Posterior vena cava (tissue), 2 donors: Measurements from ENCODE around the gene RGS6. TPM values are rescaled to one million over a fixed set of nuclear protein-coding genes. Genes with fewer than 3 reads are reported as not detected.

ENCODE experiments used
- DNase-seq: peaks from one replicate; pipeline ENCODE4 v3.0.0-alpha.2; 2020; ENCODE audit warnings: low spot score
- intact Hi-C, 2 donors: fragments of 100-400 bp; cut with DNase I; formaldehyde crosslinking; loops; one replicate each; pipeline versions ENCODE4 v1.14.1 to v1.14.2; 2022 to 2023
- total RNA-seq, 2 donors: library from RNA; stranded (reverse); fragmentation: NEBNext Ultra II Directional; extraction: Animal tissue kit (Norgen Biotek cat#: 25700); gene quantifications; one replicate each; pipeline ENCODE4 v1.2.1, GENCODE V29; 2021
- donor health status: DM: yes; HTN: yes; CAD: no.
- donor health status: DM: yes; HTN: yes; CAD: no.

RGS6 gene
- total RNA-seq, 2 donors from 2014 or later = 1.1 to 2.0 TPM

- intact Hi-C loops = no loop called here
- no peak for DNase-seq
Measured at GRCh38 chr14:72567226-72567625, 635.0 kb downstream of the RGS6 start.

- intact Hi-C loops = no loop called here
- no peak for DNase-seq
Measured at GRCh38 chr14:72568296-72568992, 636.2 kb downstream of the RGS6 start.

GRCh38 chr14:72573725-72574417, 641.6 kb downstream of the RGS6 start:
- no peak for DNase-seq
- intact Hi-C loops = no loop called here

GRCh38 chr14:72574715-72575114, 642.5 kb downstream of the RGS6 start:
- no peak for DNase-seq
- intact Hi-C loops = no loop called here

DNA sequence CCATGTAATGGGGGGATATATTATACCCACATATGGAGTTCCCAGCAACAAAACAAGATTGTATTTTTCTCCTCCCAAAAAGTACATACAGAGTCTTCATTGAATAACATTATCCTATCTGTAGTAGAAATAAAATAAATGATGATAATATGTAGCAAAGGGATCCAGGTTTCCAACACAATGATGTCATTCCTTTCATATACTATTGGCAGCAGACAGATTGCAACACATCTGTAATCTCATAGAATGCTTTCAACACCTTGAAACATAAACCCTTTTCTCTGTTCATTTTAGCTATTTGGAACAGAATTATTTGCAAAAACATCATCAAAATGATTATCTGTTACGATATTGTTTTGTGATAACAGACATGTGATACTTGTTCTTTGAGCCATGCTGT, 644.0 kb downstream of the RGS6 start:
- intact Hi-C loops = no loop called here
- DNase-seq = no peak

GRCh38 chr14:72577521-72577920, 645.3 kb downstream of the RGS6 start:
- peak; percentile 19 for DNase-seq
- intact Hi-C loops = no loop called here

GRCh38 chr14:72578514-72578913, 646.3 kb downstream of the RGS6 start:
- intact Hi-C loops = no loop called here
- DNase-seq = peak; percentile 7

DNA sequence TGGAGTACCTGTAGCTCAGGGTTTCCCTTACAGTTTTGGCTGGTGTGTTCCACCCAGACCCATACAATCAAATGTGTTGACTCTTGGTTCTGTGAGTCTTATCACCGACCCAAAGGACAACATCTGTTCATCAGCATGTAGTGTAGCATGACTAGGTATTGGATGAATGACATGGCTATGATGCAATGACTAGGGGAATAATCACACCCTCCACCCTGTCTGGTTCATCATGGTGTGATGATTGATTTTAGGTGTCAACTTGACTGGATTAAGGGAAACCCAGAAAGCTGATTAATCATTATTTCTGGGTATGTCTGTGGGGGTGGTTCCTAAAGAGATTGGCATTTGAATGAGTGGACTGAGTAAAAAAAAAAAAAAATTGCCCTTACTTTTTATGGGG, 650.4 kb downstream of the RGS6 start:
- DNase-seq = no peak
- intact Hi-C loops = no loop called here

DNA sequence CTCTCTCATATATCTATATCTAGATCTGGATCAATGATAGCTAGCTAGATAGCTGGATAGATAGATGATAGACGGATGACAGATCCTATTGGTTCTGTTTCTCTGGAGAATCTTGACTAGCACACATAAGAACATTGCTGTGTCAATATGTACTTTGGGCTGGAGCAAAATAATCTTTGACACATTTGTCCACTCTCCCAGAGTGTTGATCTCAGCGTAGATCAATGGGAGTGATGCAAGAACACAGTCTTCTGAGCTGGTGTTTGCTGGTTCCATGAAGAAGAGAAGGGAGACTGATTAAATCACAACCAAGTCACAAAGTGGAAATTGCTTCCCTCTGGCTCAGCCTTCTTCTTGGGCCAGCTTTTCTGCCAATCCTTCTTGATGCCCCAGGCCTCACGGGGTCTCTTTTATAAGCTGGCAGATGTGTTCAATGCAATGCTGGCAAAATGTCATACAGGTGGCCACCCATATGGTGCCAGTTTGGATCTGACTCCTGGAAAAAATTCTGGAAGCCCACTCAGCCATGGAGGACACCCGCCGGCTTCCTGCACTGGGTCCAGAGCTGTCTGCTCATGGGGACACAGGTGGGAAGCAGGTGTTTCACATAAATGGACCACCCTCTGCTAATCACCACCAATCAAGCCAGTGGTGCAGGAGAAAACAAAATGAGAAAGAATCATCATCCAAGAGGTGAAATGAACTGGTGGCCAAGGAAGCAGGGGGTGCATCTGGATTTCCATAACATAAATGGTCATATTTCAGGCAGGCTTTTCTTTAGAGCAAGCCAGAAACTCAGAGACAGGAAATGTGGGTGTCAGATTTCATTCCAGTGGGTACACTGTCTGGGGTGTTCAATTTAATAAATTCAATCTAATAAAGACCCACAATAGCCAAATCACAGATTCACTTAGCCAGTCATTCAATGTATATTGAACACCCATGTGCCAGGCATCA, 651.4 kb downstream of the RGS6 start:
- intact Hi-C loops = no loop called here
- peak; percentile 29 for DNase-seq

DNA sequence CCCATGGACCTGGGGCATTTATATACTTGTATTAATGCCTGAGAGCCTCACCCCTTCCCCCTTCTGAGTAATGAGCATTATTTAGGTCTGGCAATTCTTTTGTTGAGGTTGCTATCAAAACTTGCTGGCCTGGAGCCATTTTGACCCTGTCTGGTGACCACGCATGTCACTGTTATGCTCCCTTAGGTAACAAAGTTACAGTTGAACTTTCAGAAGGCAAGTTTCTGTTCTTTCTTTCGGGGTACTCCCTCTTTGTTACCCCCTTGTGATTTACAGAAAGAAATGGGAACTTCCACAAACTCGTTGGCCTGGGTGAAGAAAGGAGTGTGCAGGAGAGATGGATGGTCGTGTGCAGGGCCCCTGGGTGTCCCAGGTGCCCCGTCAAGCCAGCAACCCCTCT, 656.3 kb downstream of the RGS6 start:
- intact Hi-C loops = no loop called here
- no peak for DNase-seq

DNA sequence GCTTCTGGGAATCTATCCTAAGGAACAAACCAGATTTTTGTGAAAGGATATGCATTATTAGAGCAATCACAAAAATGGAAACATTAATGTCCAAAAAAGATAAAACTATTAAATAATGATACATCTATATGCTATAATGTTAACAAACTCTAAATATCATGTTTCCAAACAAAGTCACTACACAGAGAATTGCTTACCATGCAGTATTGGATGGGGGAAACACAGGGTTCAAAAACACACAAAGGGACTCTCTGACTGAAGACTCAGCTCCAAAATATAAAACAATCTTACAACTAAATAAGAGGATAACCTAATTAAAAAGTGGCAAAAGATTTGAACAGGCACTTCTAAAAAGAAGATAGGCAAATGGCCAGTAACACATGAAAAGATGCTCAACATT, 657.4 kb downstream of the RGS6 start:
- DNase-seq = no peak
- intact Hi-C loops = no loop called here

GRCh38 chr14:72590577-72590976, 658.3 kb downstream of the RGS6 start:
- peak; percentile 0 for DNase-seq
- intact Hi-C loops = no loop called here

GRCh38 chr14:72591391-72591790, 659.2 kb downstream of the RGS6 start:
- intact Hi-C loops = no loop called here
- peak; percentile 13 for DNase-seq

DNA sequence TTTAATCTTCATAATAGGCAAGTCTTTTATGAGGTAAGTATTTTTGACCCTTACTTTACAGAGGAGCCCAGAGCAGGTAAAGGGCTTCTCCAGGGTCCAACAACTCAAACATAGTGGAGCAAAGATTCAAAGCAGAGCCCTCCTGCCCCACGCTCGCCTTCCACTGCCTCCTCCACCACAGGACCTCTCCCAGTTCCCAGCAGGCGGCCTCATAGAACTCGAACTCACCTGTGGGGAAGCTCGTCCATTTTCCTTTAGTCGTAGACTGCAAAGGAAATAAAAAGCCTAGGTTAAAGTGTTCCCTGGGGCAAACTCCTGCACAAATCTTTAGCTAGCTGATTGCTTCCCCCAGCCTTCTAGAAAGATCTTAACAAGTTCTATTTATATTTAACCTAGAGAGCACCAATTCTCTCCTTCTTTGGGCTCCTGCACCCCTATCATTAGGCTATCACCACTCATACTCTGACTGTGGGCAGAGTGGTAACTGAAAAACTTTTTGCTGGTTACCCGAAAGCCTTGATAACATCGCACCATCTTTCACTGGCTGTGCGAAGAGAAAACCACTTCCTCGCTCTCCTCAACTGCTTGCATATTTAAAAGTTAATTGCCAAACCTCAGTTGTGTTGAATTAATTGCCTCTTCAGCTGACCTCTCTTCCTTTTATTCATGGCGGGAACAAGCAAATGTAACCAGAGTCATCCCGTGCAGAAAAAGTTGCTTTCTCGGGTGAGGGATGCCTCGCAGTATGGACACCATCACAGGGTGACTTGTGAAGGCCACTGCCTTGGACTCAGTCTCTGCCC, 662.1 kb downstream of the RGS6 start:
- intact Hi-C loops = no loop called here
- peak; percentile 36 for DNase-seq

DNA sequence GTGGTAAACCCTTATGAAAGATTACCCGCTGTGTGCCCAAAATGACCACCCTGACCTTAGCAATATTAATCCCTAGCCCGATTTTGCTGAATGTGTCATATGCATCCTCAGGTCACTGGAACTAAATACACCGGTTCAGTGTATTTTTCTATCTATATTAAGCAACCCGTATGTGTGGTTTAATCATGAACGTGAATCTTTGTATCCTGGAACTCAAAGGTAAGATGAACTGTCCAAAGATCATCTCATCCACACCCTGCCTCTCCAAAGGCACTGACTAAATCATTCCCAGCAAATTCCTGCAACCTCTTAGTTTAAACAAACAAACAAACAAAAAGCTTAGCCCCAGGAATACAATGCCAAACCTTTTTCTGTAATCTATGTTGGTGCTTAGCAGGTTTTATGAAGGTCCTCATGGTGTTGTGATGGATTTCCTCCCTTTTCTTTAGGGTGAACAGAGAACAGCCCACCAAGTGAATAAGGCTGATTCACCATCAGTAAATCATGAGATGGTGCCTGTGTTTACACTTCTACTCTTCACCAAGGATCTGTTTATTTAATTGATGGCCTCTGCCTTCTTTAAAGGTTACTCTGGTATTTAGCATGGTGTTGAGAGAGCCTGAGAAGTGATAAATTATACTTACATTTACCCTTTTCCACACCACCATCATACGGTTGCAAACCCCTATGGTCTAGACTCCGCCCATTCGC, 663.1 kb downstream of the RGS6 start:
- intact Hi-C loops = no loop called here
- peak; percentile 30 for DNase-seq

DNA sequence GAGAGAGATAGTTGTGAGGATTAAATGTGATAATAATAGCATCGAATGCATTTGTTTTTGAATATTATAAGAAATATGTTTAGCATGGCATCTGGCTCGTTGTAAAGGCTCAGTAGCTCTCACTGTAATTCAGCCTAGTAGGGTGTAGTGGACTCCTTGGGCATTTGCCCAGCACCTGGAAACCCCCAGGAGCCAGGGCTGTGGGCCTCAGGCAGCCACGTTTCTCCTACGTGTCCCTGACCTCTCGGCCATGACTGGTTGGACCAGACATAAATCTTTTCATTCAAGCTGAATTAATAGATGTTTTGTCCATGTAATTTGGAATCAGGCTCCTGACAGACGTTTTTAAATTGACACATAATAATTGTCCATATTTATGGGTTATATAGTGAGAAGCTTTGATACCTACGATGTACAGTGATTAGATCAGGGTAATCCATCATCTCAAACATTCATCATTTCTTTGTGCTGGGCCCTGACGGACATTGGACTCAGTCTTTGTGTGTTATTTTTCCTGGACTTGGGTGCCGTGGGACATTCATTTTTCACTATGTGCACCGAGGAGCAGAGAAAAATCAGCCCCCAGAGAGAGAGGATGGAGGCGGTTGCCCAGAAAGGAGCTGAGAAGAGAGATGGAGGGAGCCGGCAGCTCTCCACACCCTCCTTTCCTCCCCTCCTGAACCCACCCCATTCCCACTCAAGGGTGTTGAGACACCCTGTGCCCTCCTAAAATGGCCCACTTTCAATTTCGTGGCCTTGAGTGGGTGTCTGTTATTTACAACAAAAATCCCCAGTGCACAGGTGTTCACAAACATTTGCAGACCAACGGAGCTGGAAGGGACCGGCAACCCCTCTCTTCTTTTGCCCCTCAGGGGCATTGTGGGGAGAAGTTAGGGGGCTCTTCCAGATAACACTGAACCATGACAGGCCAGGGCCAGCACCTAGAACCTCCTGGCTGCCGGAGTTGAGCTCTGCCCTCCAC, 665.3 kb downstream of the RGS6 start:
- intact Hi-C loops = no loop called here
- DNase-seq = peak; percentile 41

DNA sequence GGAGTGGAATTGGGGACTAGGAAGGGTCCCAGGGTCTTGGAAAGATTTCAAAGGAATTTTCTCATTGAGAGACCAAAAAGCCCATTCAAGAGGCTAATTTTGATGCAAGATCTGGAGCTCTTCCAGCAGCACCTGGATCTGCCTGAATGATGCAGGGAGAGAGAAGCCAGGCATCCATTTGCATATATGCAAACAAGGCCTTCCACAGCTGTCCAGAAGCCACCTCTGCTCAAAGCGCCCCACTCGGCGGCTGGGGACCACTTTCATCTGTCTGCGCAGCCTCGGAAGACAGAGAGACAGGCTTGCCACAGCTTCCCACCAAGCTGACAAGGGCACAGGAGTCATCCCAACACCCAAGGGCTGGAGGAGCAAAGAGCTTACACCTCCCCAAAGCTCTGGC, 666.1 kb downstream of the RGS6 start:
- intact Hi-C loops = no loop called here

More for the DNA sequence above, 666.1 kb downstream of the RGS6 start:
- peak; percentile 64 for DNase-seq
